Liver (tissue), 9 donors: ENCODE data around the gene FOSL2. TPM values are rescaled to one million over a fixed set of nuclear protein-coding genes. Genes with fewer than 3 reads are reported as not detected.

ENCODE experiments used
- DNase-seq: peaks from one replicate; pipeline ENCODE4 v3.0.0-alpha.2; 2017; ENCODE audit warnings: low spot score
- H3K27ac ChIP-seq, 2 donors: one replicate each; pipeline ENCODE4 v1.7.0; 2013; ENCODE audit warnings: inconsistent platforms in 2 of 2, low read length in 2 of 2, control low read depth in 1 of 2, low read depth in 1 of 2, mild to moderate bottlenecking in 1 of 2
- H3K27me3 ChIP-seq, 4 donors: one replicate each; pipeline versions ENCODE4 v1.6.1 to v1.7.0; 2013; ENCODE audit warnings: low read length in 3 of 4, inconsistent platforms in 1 of 4, mild to moderate bottlenecking in 1 of 4, moderate library complexity in 1 of 4; ENCODE audit not compliant: control insufficient read depth in 4 of 4, insufficient read depth in 4 of 4
- H3K36me3 ChIP-seq, 4 donors: one replicate each; pipeline versions ENCODE4 v1.6.1 to v1.7.0; 2013; ENCODE audit warnings: low read length in 3 of 4, mild to moderate bottlenecking in 3 of 4, low read depth in 1 of 4, moderate library complexity in 1 of 4; ENCODE audit not compliant: control insufficient read depth in 4 of 4, insufficient read depth in 3 of 4
- H3K4me1 ChIP-seq, 4 donors: one replicate each; pipeline versions ENCODE4 v1.6.1 to v1.7.0; 2013; ENCODE audit warnings: low read length in 3 of 4, mild to moderate bottlenecking in 3 of 4, moderate library complexity in 1 of 4; ENCODE audit not compliant: control insufficient read depth in 4 of 4, insufficient read depth in 4 of 4
- H3K4me3 ChIP-seq, 3 donors: one replicate each; pipeline versions ENCODE4 v1.6.1 to v1.7.0; 2013; ENCODE audit warnings: low read length in 3 of 3, control low read depth in 1 of 3, low read depth in 1 of 3, mild to moderate bottlenecking in 1 of 3
- H3K9ac ChIP-seq, 2 donors: one replicate each; pipeline ENCODE4 v1.7.0; 2013; ENCODE audit warnings: low read length in 2 of 2, mild to moderate bottlenecking in 2 of 2, moderate library complexity in 2 of 2, control low read depth in 1 of 2, low read depth in 1 of 2
- H3K9me3 ChIP-seq, 4 donors: one replicate each; pipeline versions ENCODE4 v1.6.1 to v1.7.0; 2013; ENCODE audit warnings: low read length in 3 of 4; ENCODE audit not compliant: control insufficient read depth in 4 of 4
- CTCF ChIP-seq: fragments of 150-350 bp; IDR thresholded peaks from 2 replicates; pipeline ENCODE4 v1.5.1; 2017; ENCODE audit warnings: improper control_type of control experiment, low read depth, low read length; ENCODE audit not compliant: missing input control
- EGR1 ChIP-seq, 2 donors: IDR thresholded peaks; 2 replicates each; pipeline ENCODE4 v1.6.1; 2016 to 2018; ENCODE audit warnings: antibody characterized with exemption in 2 of 2, low read depth in 2 of 2
- FOXA2 ChIP-seq: IDR thresholded peaks from 2 replicates; pipeline ENCODE4 v1.6.1; 2016; ENCODE audit warnings: antibody characterized with exemption
- GABPA ChIP-seq, 2 donors: IDR thresholded peaks in 1 of 2; conservative IDR thresholded peaks in 1 of 2; 2 replicates each; pipeline ENCODE4 v1.6.1; 2016; ENCODE audit warnings: antibody characterized with exemption in 2 of 2, mild to moderate bottlenecking in 1 of 2, moderate library complexity in 1 of 2
- HNF4A ChIP-seq, 2 donors: conservative IDR thresholded peaks; 2 replicates each; pipeline ENCODE4 v1.6.1; 2016; ENCODE audit warnings: antibody characterized with exemption in 2 of 2, mild to moderate bottlenecking in 2 of 2
- JUND ChIP-seq, 2 donors: IDR thresholded peaks; 2 replicates each; pipeline ENCODE4 v1.6.1; 2016; ENCODE audit warnings: antibody characterized with exemption in 2 of 2
- MAX ChIP-seq: IDR thresholded peaks from 2 replicates; pipeline ENCODE4 v1.6.1; 2016; ENCODE audit warnings: antibody characterized with exemption
- NR2F2 ChIP-seq: IDR thresholded peaks from 2 replicates; pipeline ENCODE4 v1.6.1; 2016; ENCODE audit warnings: antibody characterized with exemption
- RAD21 ChIP-seq, 2 donors: IDR thresholded peaks; 2 replicates each; pipeline ENCODE4 v1.6.1; 2016; ENCODE audit warnings: antibody characterized with exemption in 2 of 2, mild to moderate bottlenecking in 2 of 2
- REST ChIP-seq: IDR thresholded peaks from 2 replicates; pipeline ENCODE4 v1.6.1; 2016; ENCODE audit warnings: antibody characterized with exemption, mild to moderate bottlenecking
- RXRA ChIP-seq, 2 donors: IDR thresholded peaks; 2 replicates each; pipeline ENCODE4 v1.6.1; 2017 to 2018; ENCODE audit warnings: antibody characterized with exemption in 2 of 2, mild to moderate bottlenecking in 1 of 2
- SP1 ChIP-seq: IDR thresholded peaks from 2 replicates; pipeline ENCODE4 v1.6.1; 2018; ENCODE audit warnings: antibody characterized with exemption, mild to moderate bottlenecking
- TAF1 ChIP-seq: conservative IDR thresholded peaks from 2 replicates; pipeline ENCODE4 v1.6.1; 2016; ENCODE audit warnings: antibody characterized with exemption, mild to moderate bottlenecking
- YY1 ChIP-seq: IDR thresholded peaks from 2 replicates; pipeline ENCODE4 v1.6.1; 2016; ENCODE audit warnings: antibody characterized with exemption, mild to moderate bottlenecking
- ZBTB33 ChIP-seq: IDR thresholded peaks from 2 replicates; pipeline ENCODE4 v1.6.1; 2016; ENCODE audit warnings: antibody characterized with exemption
- WGBS: extraction: QIAGEN DNeasy Blood & Tissue Kit; methylation state at CpG from one replicate; pipeline ENCODE4 v1.1.7; 2013; 5-methylcytosine and 5-hydroxymethylcytosine counted together
- polyA plus RNA-seq, 2 donors: library from polyadenylated mRNA; stranded (reverse) in 1 of 2; unstranded in 1 of 2; fragments of 200-250 nt in 1 of 2; fragments of >200 nt in 1 of 2; fragmentation: Nextera tagmentation in 1 of 2; extraction: Ambion mirVana in 1 of 2; gene quantifications; one replicate each; pipeline versions ENCODE4 v1.2.1 to v1.2.3, GENCODE V29; 2013 to 2015
- total RNA-seq, 2 donors: library from RNA; depleted of rRNA; stranded (reverse); fragments of >200 nt; gene quantifications; one replicate each; pipeline ENCODE4 v1.2.3, GENCODE V29; 2014
- TF ChIP-seq, protein P1 (sequence below): IDR thresholded peaks from 2 replicates; pipeline ENCODE4 v1.6.1; 2016; ENCODE audit warnings: antibody characterized with exemption
- donor health status: healthy.
- donor health status: healthy.
- donor health status: healthy.
- donor health status: healthy.
- donor health status: healthy.

FOSL2 gene
- total and polyA plus RNA-seq, 4 donors = 1.9 to 10.7 (median 2.6) TPM

DNA sequence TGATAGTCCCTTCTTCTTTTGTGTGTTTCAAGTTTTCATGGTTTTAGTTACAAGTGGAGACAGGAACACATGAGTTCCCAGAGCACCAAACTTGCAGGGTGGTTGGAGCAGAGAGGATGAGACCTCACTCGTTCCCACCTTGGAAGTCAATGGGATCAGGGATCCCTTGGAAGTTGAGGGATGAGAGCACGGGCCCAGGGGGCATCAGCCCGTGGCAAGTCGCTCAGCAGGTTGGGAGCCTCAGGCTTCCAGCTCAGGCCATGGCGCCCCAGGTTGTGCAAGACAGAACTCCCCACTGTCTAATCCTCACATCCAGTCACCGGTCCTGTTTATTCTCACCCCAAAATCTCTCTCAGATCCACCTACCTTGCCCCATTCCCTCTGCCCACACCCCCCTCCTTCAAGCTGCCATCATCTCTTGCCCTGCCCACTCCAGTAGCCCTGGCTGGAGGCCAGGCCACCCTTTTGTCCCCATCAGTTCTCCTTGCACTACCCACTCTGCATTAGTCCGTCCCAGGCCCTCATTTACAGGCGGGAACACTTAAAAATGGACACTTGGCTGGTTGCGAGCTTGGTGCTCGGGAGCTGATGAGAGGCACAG, 37.6 kb upstream of the FOSL2 start:
- Histone ChIP-seq H3K36me3 (no peaks in the 10 kb centered on the region), H3K9me3 (no peaks in the 10 kb centered on the region), H3K4me1 (peaks cover 13 to 18% (median 16%) of the 10 kb centered on the region in 4 donors), H3K27ac (peak overlapping the region in 1 of 2 donors; percentile 66), H3K4me3 (no peak overlapping the region), H3K27me3 (no peaks in the 10 kb centered on the region), H3K9ac (no peak overlapping the region)
- TF ChIP-seq RAD21 (IDR thresholded peaks at IDR 0.05) (no peak), ZBTB33 (no peak), GABPA (IDR thresholded peaks at IDR 0.05 in 1 of 2, conservative IDR thresholded peaks at IDR 0.05 in 1 of 2) (no peak), EGR1 (IDR thresholded peaks at IDR 0.05; ENCODE audit: low read depth in 2 of 2) (no peak), HNF4A (conservative IDR thresholded peaks at IDR 0.05) (no peak), SP1 (no peak), NR2F2 (no peak), FOXA2 (no peak), JUND (IDR thresholded peaks at IDR 0.05) (no peak), TAF1 (no peak), REST (no peak), RXRA (IDR thresholded peaks at IDR 0.05) (no peak), MAX (no peak), YY1 (no peak), CTCF (no peak)
- TF ChIP-seq, protein P1, sequence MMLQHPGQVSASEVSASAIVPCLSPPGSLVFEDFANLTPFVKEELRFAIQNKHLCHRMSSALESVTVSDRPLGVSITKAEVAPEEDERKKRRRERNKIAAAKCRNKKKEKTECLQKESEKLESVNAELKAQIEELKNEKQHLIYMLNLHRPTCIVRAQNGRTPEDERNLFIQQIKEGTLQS = no peak
- WGBS = 97% methylated on average over 10 of the region's 10 CpGs
- DNase-seq = no peak
